Fibroblast of lung (primary cell): ENCODE results near the gene GIPC3.

Experiments
- EZH2 ChIP-seq: IDR thresholded peaks from 2 replicates; pipeline ENCODE4 v1.5.1; 2012; ENCODE audit warnings: low read length, control low read depth, mild to moderate bottlenecking; ENCODE audit errors: missing control alignments
- TF ChIP-seq, protein P1 (sequence below), 2 donors: IDR thresholded peaks in 1 of 2; conservative IDR thresholded peaks in 1 of 2; 1 replicate in 1 of 2; 2 replicates in 1 of 2; pipeline ENCODE4 v1.5.1; 2011 to 2012; ENCODE audit warnings: low read length in 2 of 2, control low read depth in 1 of 2, inconsistent platforms in 1 of 2, low read depth in 1 of 2, mild to moderate bottlenecking in 1 of 2

DNA sequence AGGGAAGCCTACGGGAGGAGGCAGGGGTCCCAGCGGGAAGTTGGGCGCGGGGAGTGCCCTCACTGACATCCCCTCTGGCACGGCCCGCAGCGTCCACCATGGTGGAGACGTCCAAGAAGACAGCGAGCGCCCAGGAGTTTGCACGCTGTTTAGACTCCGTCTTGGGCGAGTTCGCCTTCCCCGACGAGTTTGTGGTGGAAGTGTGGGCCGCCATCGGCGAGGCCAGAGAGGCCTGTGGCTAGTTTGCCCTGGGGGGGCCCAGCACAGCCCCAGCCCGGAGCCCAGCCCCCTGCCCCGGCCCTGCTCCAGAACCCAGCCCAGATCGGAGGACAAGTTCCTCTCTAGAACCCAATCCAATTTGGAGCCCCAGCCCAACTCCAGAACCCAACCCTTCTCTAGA lies 4.7 kb downstream of the GIPC3 start:
- TF ChIP-seq, protein P1, sequence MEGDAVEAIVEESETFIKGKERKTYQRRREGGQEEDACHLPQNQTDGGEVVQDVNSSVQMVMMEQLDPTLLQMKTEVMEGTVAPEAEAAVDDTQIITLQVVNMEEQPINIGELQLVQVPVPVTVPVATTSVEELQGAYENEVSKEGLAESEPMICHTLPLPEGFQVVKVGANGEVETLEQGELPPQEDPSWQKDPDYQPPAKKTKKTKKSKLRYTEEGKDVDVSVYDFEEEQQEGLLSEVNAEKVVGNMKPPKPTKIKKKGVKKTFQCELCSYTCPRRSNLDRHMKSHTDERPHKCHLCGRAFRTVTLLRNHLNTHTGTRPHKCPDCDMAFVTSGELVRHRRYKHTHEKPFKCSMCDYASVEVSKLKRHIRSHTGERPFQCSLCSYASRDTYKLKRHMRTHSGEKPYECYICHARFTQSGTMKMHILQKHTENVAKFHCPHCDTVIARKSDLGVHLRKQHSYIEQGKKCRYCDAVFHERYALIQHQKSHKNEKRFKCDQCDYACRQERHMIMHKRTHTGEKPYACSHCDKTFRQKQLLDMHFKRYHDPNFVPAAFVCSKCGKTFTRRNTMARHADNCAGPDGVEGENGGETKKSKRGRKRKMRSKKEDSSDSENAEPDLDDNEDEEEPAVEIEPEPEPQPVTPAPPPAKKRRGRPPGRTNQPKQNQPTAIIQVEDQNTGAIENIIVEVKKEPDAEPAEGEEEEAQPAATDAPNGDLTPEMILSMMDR (conservative IDR thresholded peaks at IDR 0.05 in 1 of 2, IDR thresholded peaks at IDR 0.05 in 1 of 2; ENCODE audit: low read depth in 1 of 2, low read length in 2 of 2): no peak
- TF ChIP-seq EZH2: no peak
